ENCODE results near the gene S100A14. TPM values are rescaled to one million over a fixed set of nuclear protein-coding genes. Genes with fewer than 3 reads are reported as not detected.

The S100A14 gene
- total and polyA plus RNA-seq, 2 of the 4 experiments (the other 2 are of a cell fraction) = 0.10 TPM; not detected in 1

GRCh38 chr1:153607381-153607780 is 8.7 kb downstream of the S100A14 start:
- Histone ChIP-seq H3K4me2 (ENCODE audit: low read depth, low read length) (no peak overlapping the region), H3K18ac (ENCODE audit: low read depth, low read length) (no peak overlapping the region), H3K9me3 (ENCODE audit: control insufficient read depth, insufficient read depth, low read length) (no peaks in the 10 kb centered on the region), H2AK9ac (replicated peaks; ENCODE audit: low read depth, low read length, poor library complexity) (peak overlapping the region; percentile 1), H2BK120ac (ENCODE audit: low read depth, low read length) (no peak overlapping the region), H3K4me3 (ENCODE audit: insufficient read depth, low read depth, low read length) (no peak overlapping the region), H3K27me3 (ENCODE audit: control insufficient read depth, insufficient read depth, low read length) (no peaks in the 10 kb centered on the region), H3K14ac (replicated peaks; ENCODE audit: low read depth, low read length) (no peak overlapping the region), H3K9me1 (ENCODE audit: insufficient read depth, low read length) (peaks cover 17% of the 10 kb centered on the region), H3K36me3 (ENCODE audit: control insufficient read depth, insufficient read depth, low read length) (peaks cover 22% of the 10 kb centered on the region), H3K9ac (ENCODE audit: low read depth, low read length) (no peak overlapping the region), H3K56ac (ENCODE audit: extremely low read depth, insufficient read depth, low read length) (no peak overlapping the region), H2BK15ac (ENCODE audit: low read depth, low read length) (no peak overlapping the region), H2AK5ac (ENCODE audit: low read depth, low read length) (no peak overlapping the region), H3K23ac (ENCODE audit: low read depth, low read length) (no peak overlapping the region), H3K27ac (ENCODE audit: insufficient read depth, low read length) (no peak overlapping the region), H4K91ac (ENCODE audit: insufficient read depth, low read depth, low read length) (peak overlapping the region; percentile 23; the same call in 1 of the 2 replicates), H4K5ac (ENCODE audit: low read depth, low read length) (no peak overlapping the region), H3K79me1 (ENCODE audit: low read depth in 1 of 2, low read length in 2 of 2) (peaks cover 15 to 68% of the 10 kb centered on the region in 2 experiments), H2AFZ (replicated peaks; ENCODE audit: low read length, poor library complexity) (no peak overlapping the region), H3K4me1 (ENCODE audit: control insufficient read depth, insufficient read depth, low read length) (peaks cover 36% of the 10 kb centered on the region), H4K20me1 (ENCODE audit: insufficient read depth, low read length) (peaks cover 11% of the 10 kb centered on the region; the same call in 1 of the 2 replicates), H2BK20ac (ENCODE audit: low read depth, low read length) (no peak overlapping the region), H2BK5ac (ENCODE audit: low read depth, low read length, poor library complexity, severe bottlenecking) (no peak overlapping the region), H3K4ac (ENCODE audit: low read depth, low read length) (no peak overlapping the region), H4K8ac (ENCODE audit: low read depth in 2 of 2, low read length in 2 of 2) (peak overlapping the region in 1 of 2 experiments; percentile 26; a peak in 1 of 4 replicates)
- TF ChIP-seq CTCF (conservative IDR thresholded peaks at IDR 0.05; ENCODE audit: low read depth, low read length) = no peak
- TF ChIP-seq FOS (IDR thresholded peaks at IDR 0.05; ENCODE audit: low read depth, low read length) = no peak
- TF ChIP-seq POLR2A (IDR thresholded peaks at IDR 0.05; ENCODE audit: low read depth, low read length) = no peak
- no peak for TF ChIP-seq CEBPB (IDR thresholded peaks at IDR 0.05; ENCODE audit: low read depth, low read length)
- TF ChIP-seq MXI1 (IDR thresholded peaks at IDR 0.05; ENCODE audit: borderline replicate concordance, low read depth, low read length) = no peak
- no peak for TF ChIP-seq NFE2L2 (IDR thresholded peaks at IDR 0.05; ENCODE audit: low read depth, low read length)
- no peak for TF ChIP-seq MAFK (IDR thresholded peaks at IDR 0.05; ENCODE audit: low read depth, low read length)
- TF ChIP-seq MAZ (IDR thresholded peaks at IDR 0.05; ENCODE audit: borderline replicate concordance, low read depth, low read length) = no peak
- in situ Hi-C loops (cut with MboI; ENCODE audit: low sequenced_read_pairs) = no loop called here
- dilution Hi-C loops (cut with HindIII; ENCODE audit: low sequenced_read_pairs, unreplicated experiment) = no loop called here
- ChIA-PET POLR2A (ENCODE audit: unreplicated experiment) (interaction anchor here (0.6 to 1.3 kb wide), 2 partner anchors 20 to 43 kb away, joined by 5 to 17 read pairs; partner anchors contain the start of gene S100A13), CTCF (interaction anchor here (1.0 kb wide), 1 partner anchor 16 kb away, joined by 6 read pairs; no protein-coding TSS in a partner anchor)
- BruUV-seq (replicated peaks) = no TSS peak
- intact Hi-C loops (cut with micrococcal nuclease) = no loop called here
- DNase-seq (no peak), ATAC-seq (ENCODE audit: low read depth) (no peak)
- 100% methylated on average over 6 of the region's 8 CpGs; no CpG with 5 or more reads in 1 of the 2 experiments for WGBS, 2 experiments (ENCODE audit: extremely low coverage in 2 of 2, insufficient read length in 1 of 2)
